WTC11 (cell line): ENCODE measurements around the gene CCDC57. TPM values are rescaled to one million over a fixed set of nuclear protein-coding genes. Genes with fewer than 3 reads are reported as not detected.

Experiments
- ATAC-seq: fragments of 200-7000 bp; cut with Tn5 transposase; 2 replicates; pipeline ENCODE4 v1.10.0; 2021; ENCODE audit warnings: mild to moderate bottlenecking, moderate library complexity
- CTCF ChIA-PET: fragments of 300-600 bp; sonication (Branson Sonifier 250); formaldehyde crosslinking; loops from one replicate; lab custom pipeline; 2021; ENCODE audit warnings: antibody characterized with exemption; lab: Charles Lee
- POLR2A ChIA-PET: fragments of 350-600 bp; sonication (Branson Sonifier 250); formaldehyde crosslinking; loops from one replicate; lab custom pipeline; 2021; ENCODE audit warnings: antibody characterized with exemption; lab: Charles Lee
- DNase-seq: peaks from one replicate; pipeline ENCODE4 v3.0.0; 2021; ENCODE audit warnings: low spot score
- H3K27ac Mint-ChIP-seq: 2 replicates; pipeline ENCODE4 v1.8.0; 2021; ENCODE audit warnings: mixed read lengths
- H3K27me3 Mint-ChIP-seq: 2 replicates; pipeline ENCODE4 v1.8.0; 2021; ENCODE audit warnings: low read depth, mild to moderate bottlenecking, moderate library complexity, mixed read lengths
- H3K36me3 Mint-ChIP-seq: 2 replicates; pipeline ENCODE4 v1.8.0; 2021; ENCODE audit warnings: mixed read lengths
- H3K4me1 Mint-ChIP-seq: 2 replicates; pipeline ENCODE4 v1.8.0; 2022; ENCODE audit warnings: mixed read lengths
- H3K4me3 Mint-ChIP-seq: 2 replicates; pipeline ENCODE4 v1.8.0; 2021; ENCODE audit warnings: mild to moderate bottlenecking, moderate library complexity, mixed read lengths
- H3K9me3 Mint-ChIP-seq: 2 replicates; pipeline ENCODE4 v1.8.0; 2021; ENCODE audit warnings: mixed read lengths
- EMX1 ChIP-seq: fragments of 250-450 bp; sonication (Bioruptor Pico); IDR thresholded peaks from 2 replicates; pipeline ENCODE4 v1.8.0; 2021; ENCODE audit warnings: mild to moderate bottlenecking
- ESRRA ChIP-seq: sonication (generic); formaldehyde crosslinking; IDR thresholded peaks from 2 replicates; pipeline ENCODE4 v1.8.1; 2022; ENCODE audit warnings: mild to moderate bottlenecking, missing genetic modification reagents, borderline replicate concordance
- ETV6 ChIP-seq: sonication (generic); formaldehyde crosslinking; IDR thresholded peaks from 2 replicates; pipeline ENCODE4 v1.8.1; 2022; ENCODE audit warnings: mild to moderate bottlenecking, missing genetic modification reagents
- GTF2I ChIP-seq: fragments of 250-450 bp; sonication (Bioruptor Pico); conservative IDR thresholded peaks from 2 replicates; pipeline ENCODE4 v1.4.0; 2021; ENCODE audit warnings: mild to moderate bottlenecking
- IRF2 ChIP-seq: sonication (generic); formaldehyde crosslinking; IDR thresholded peaks from 2 replicates; pipeline ENCODE4 v1.8.0; 2022; ENCODE audit warnings: low read depth, missing genetic modification reagents, borderline replicate concordance
- NFATC4 ChIP-seq: fragments of 250-450 bp; sonication (Bioruptor Pico); IDR thresholded peaks from 2 replicates; pipeline ENCODE4 v1.9.0; 2021; ENCODE audit warnings: mild to moderate bottlenecking
- NFE2L1 ChIP-seq: sonication (generic); formaldehyde crosslinking; IDR thresholded peaks from 2 replicates; pipeline ENCODE4 v1.8.1; 2023; ENCODE audit warnings: missing genetic modification reagents
- OVOL2 ChIP-seq: fragments of 250-450 bp; sonication (Bioruptor Pico); IDR thresholded peaks from 2 replicates; pipeline ENCODE4 v1.9.0; 2021; ENCODE audit warnings: mild to moderate bottlenecking, borderline replicate concordance
- ZNF138 ChIP-seq: sonication (generic); formaldehyde crosslinking; conservative IDR thresholded peaks from 2 replicates; pipeline ENCODE4 v1.8.1; 2022; ENCODE audit warnings: mild to moderate bottlenecking, moderate library complexity, missing genetic modification reagents
- ZNF416 ChIP-seq: fragments of 250-450 bp; sonication (Bioruptor Pico); IDR thresholded peaks from 2 replicates; pipeline ENCODE4 v1.9.0; 2021; ENCODE audit warnings: mild to moderate bottlenecking, inconsistent platforms
- ZNF423 ChIP-seq: fragments of 250-450 bp; sonication (Bioruptor Pico); IDR thresholded peaks from 2 replicates; pipeline ENCODE4 v2.1.2; 2022; ENCODE audit warnings: mild to moderate bottlenecking, moderate library complexity
- total RNA-seq: library from RNA; stranded (reverse); gene quantifications from 3 replicates; pipeline ENCODE4 v1.2.3, GENCODE V29; 2021
- TF ChIP-seq, protein P1 (sequence below): sonication (generic); formaldehyde crosslinking; IDR thresholded peaks from 2 replicates; pipeline ENCODE4 v1.8.0; 2022; ENCODE audit warnings: mild to moderate bottlenecking, missing genetic modification reagents
- TF ChIP-seq, protein P2 (sequence below): sonication (generic); formaldehyde crosslinking; conservative IDR thresholded peaks from 2 replicates; pipeline ENCODE4 v1.8.1; 2023; ENCODE audit warnings: mild to moderate bottlenecking, low read depth, missing genetic modification reagents, moderate library complexity
- TF ChIP-seq, protein P3 (sequence below): sonication (generic); formaldehyde crosslinking; IDR thresholded peaks from 2 replicates; pipeline ENCODE4 v1.8.0; 2022; ENCODE audit warnings: mild to moderate bottlenecking, missing genetic modification reagents
- TF ChIP-seq, protein P4 (sequence below): sonication (generic); formaldehyde crosslinking; IDR thresholded peaks from 2 replicates; pipeline ENCODE4 v1.8.1; 2023; ENCODE audit warnings: mild to moderate bottlenecking, missing genetic modification reagents, borderline replicate concordance

The CCDC57 gene
- total RNA-seq, 1 experiment from 2014 or later: 20.0 TPM

DNA sequence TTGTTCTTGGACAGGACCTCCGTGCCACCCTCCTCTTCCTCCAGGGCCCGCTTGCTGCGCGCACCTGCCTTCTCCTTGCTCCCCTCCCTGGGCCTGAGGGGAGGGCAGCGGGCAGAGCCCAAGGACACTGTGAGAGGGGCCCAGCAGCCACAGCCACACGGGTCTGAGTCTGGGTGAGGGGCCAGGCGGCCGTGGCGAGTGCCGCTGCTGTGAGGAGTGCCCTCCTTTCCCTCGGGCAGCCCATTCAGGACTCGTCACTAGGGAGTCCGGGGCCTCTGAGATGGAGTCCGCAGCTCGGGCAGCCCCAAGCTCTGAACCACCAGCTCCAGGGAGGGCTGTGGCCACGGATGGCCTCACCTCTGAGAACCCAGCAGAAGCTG is 152.7 kb downstream of the CCDC57 start:
- H3K4me1 Mint-ChIP-seq: no peaks in the 10 kb centered on the region
- no peak for ATAC-seq
- H3K27ac Mint-ChIP-seq: no peak overlapping the region
- H3K9me3 Mint-ChIP-seq: no peaks in the 10 kb centered on the region
- H3K27me3 Mint-ChIP-seq: no peaks in the 10 kb centered on the region
- CTCF ChIA-PET: interaction anchor here (0.8 kb wide), 1 partner anchor 22 kb away, joined by 3 read pairs; the partner anchor contains the start of gene DCXR
- peaks cover 7% of the 10 kb centered on the region; the same call in 1 of the 2 replicates for H3K36me3 Mint-ChIP-seq
- TF ChIP-seq ETV6 (CRISPR knock-in tag) (no peak), OVOL2 (no peak), ZNF416 (no peak)
- TF ChIP-seq, all 79 proteins: peak for 0
- H3K4me3 Mint-ChIP-seq: no peak overlapping the region
- DNase-seq: no peak
- POLR2A ChIA-PET: interaction anchor here (1.5 kb wide), 1 partner anchor 29 kb away, joined by 4 read pairs; no protein-coding TSS in a partner anchor

DNA sequence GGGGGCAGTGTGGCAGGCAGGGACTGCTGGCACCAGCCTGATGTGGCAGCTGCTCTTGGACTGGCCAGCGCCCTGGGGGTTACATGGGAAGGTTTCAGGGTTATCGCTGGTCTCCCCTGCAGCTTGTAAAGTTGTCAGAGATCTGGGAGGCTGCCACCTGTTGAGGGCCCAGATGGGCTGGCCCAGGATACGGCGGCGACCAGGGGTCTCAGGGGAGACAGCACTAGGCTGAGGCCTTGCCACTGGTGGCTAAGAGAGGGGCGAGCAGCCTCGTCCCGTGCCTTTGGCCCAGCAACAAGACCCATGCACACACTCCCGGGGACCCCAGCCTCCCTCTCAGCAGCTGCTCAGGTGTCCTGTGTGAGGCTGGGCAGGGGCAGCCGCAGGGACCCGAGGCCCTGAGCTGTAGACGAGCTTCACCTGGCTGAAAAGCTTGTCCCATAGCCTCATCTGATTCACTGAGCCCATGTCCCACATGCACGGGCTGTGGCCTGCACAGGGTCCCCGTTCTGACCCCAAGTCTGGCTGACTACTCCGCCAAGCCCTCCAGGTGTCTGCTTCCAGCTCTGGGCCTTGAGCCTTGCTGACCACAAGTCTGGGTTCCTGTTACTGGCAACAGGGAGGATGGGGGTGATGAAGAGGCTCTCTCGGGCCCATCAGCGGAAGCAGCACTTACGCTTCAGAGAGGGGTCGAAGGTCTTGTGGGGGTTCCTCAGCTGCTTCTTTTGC is 153.2 kb downstream of the CCDC57 start:
- ATAC-seq (no peak), DNase-seq (no peak)
- Mint-ChIP-seq H3K36me3 (peaks cover 8% of the 10 kb centered on the region; the same call in 1 of the 2 replicates), H3K27me3 (no peaks in the 10 kb centered on the region), H3K9me3 (no peaks in the 10 kb centered on the region), H3K4me3 (no peak overlapping the region), H3K4me1 (no peaks in the 10 kb centered on the region), H3K27ac (no peak overlapping the region)
- ChIA-PET POLR2A (interaction anchor here (1.5 kb wide), 1 partner anchor 29 kb away, joined by 4 read pairs; no protein-coding TSS in a partner anchor), CTCF (interaction anchor here (0.8 kb wide), 1 partner anchor 22 kb away, joined by 3 read pairs; the partner anchor contains the start of gene DCXR)
- TF ChIP-seq, protein P1, sequence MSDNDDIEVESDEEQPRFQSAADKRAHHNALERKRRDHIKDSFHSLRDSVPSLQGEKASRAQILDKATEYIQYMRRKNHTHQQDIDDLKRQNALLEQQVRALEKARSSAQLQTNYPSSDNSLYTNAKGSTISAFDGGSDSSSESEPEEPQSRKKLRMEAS (CRISPR knock-in tag): no peak
- 0 out of 2 replicates have a peak, but pooled peaks have one; percentile 7 for TF ChIP-seq NFATC4
- no peak for TF ChIP-seq IRF2 (CRISPR knock-in tag)

DNA sequence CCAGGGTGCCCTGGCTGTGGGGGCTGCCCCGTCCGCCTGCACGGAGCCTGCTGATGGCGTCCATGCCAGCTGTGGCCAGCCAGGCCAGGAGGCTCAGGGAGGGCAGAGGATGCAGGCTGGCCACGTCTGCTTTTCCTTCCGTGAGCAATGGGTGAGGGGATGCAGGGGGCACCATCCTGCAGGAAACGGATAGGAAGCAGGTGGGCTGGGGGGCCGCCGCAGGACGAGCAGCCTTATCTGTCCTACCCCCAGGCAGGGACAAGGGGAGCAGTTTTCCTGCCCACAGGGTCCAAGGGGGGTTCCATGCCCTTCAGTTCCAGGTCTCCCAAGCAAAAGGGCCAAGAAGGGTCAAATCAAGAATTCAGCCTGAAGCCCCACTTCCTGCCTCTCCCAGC is 153.8 kb downstream of the CCDC57 start:
- ATAC-seq: no peak
- peaks cover 8% of the 10 kb centered on the region; the same call in 1 of the 2 replicates for H3K36me3 Mint-ChIP-seq
- TF ChIP-seq ESRRA (CRISPR knock-in tag) (no peak), GTF2I (CRISPR knock-in tag) (no peak), ZNF423 (CRISPR knock-in tag) (no peak), EMX1 (CRISPR knock-in tag) (no peak), ZNF138 (no peak), NFE2L1 (CRISPR knock-in tag) (no peak)
- TF ChIP-seq, protein P2, sequence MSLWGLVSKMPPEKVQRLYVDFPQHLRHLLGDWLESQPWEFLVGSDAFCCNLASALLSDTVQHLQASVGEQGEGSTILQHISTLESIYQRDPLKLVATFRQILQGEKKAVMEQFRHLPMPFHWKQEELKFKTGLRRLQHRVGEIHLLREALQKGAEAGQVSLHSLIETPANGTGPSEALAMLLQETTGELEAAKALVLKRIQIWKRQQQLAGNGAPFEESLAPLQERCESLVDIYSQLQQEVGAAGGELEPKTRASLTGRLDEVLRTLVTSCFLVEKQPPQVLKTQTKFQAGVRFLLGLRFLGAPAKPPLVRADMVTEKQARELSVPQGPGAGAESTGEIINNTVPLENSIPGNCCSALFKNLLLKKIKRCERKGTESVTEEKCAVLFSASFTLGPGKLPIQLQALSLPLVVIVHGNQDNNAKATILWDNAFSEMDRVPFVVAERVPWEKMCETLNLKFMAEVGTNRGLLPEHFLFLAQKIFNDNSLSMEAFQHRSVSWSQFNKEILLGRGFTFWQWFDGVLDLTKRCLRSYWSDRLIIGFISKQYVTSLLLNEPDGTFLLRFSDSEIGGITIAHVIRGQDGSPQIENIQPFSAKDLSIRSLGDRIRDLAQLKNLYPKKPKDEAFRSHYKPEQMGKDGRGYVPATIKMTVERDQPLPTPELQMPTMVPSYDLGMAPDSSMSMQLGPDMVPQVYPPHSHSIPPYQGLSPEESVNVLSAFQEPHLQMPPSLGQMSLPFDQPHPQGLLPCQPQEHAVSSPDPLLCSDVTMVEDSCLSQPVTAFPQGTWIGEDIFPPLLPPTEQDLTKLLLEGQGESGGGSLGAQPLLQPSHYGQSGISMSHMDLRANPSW (CRISPR knock-in tag): no peak
- TF ChIP-seq, protein P3, sequence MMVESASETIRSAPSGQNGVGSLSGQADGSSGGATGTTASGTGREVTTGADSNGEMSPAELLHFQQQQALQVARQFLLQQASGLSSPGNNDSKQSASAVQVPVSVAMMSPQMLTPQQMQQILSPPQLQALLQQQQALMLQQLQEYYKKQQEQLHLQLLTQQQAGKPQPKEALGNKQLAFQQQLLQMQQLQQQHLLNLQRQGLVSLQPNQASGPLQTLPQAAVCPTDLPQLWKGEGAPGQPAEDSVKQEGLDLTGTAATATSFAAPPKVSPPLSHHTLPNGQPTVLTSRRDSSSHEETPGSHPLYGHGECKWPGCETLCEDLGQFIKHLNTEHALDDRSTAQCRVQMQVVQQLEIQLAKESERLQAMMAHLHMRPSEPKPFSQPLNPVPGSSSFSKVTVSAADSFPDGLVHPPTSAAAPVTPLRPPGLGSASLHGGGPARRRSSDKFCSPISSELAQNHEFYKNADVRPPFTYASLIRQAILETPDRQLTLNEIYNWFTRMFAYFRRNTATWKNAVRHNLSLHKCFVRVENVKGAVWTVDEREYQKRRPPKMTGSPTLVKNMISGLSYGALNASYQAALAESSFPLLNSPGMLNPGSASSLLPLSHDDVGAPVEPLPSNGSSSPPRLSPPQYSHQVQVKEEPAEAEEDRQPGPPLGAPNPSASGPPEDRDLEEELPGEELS (CRISPR knock-in tag): no peak
- TF ChIP-seq, protein P4, sequence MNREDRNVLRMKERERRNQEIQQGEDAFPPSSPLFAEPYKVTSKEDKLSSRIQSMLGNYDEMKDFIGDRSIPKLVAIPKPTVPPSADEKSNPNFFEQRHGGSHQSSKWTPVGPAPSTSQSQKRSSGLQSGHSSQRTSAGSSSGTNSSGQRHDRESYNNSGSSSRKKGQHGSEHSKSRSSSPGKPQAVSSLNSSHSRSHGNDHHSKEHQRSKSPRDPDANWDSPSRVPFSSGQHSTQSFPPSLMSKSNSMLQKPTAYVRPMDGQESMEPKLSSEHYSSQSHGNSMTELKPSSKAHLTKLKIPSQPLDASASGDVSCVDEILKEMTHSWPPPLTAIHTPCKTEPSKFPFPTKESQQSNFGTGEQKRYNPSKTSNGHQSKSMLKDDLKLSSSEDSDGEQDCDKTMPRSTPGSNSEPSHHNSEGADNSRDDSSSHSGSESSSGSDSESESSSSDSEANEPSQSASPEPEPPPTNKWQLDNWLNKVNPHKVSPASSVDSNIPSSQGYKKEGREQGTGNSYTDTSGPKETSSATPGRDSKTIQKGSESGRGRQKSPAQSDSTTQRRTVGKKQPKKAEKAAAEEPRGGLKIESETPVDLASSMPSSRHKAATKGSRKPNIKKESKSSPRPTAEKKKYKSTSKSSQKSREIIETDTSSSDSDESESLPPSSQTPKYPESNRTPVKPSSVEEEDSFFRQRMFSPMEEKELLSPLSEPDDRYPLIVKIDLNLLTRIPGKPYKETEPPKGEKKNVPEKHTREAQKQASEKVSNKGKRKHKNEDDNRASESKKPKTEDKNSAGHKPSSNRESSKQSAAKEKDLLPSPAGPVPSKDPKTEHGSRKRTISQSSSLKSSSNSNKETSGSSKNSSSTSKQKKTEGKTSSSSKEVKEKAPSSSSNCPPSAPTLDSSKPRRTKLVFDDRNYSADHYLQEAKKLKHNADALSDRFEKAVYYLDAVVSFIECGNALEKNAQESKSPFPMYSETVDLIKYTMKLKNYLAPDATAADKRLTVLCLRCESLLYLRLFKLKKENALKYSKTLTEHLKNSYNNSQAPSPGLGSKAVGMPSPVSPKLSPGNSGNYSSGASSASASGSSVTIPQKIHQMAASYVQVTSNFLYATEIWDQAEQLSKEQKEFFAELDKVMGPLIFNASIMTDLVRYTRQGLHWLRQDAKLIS (CRISPR knock-in tag): no peak
- TF ChIP-seq, all 79 proteins: peak for 0
- DNase-seq: no peak
- Mint-ChIP-seq H3K9me3 (no peaks in the 10 kb centered on the region), H3K4me1 (no peaks in the 10 kb centered on the region), H3K4me3 (no peak overlapping the region), H3K27ac (no peak overlapping the region), H3K27me3 (no peaks in the 10 kb centered on the region)
- POLR2A ChIA-PET: interaction anchor here (1.5 kb wide), 1 partner anchor 28 kb away, joined by 4 read pairs; no protein-coding TSS in a partner anchor
- CTCF ChIA-PET: no interaction called here
